HepG2 (cell line): Measurements from ENCODE around the gene CEACAM16. TPM values are rescaled to one million over a fixed set of nuclear protein-coding genes. Genes with fewer than 3 reads are reported as not detected.

Source experiments
- CBX5 ChIP-seq: sonication (generic); formaldehyde crosslinking; IDR thresholded peaks from 2 replicates; pipeline ENCODE4 v1.4.0; 2020; ENCODE audit warnings: missing genetic modification reagents, borderline replicate concordance
- DBP ChIP-seq: sonication (generic); formaldehyde crosslinking; IDR thresholded peaks from 2 replicates; pipeline ENCODE4 v1.4.0; 2020; ENCODE audit warnings: missing genetic modification reagents; ENCODE audit errors: not compliant biosample characterization
- E2F2 ChIP-seq: sonication (generic); formaldehyde crosslinking; IDR thresholded peaks from 2 replicates; pipeline ENCODE4 v1.4.0; 2020; ENCODE audit warnings: missing genetic modification reagents, borderline replicate concordance
- FOXA1 ChIP-seq, 2 experiments: fragments of 450-650 bp in 1 of 2; sonication (generic) in 1 of 2; formaldehyde crosslinking in 1 of 2; IDR thresholded peaks; 2 replicates each; pipeline versions ENCODE4 v1.4.0 to v1.6.1; 2016 to 2020; ENCODE audit warnings: missing genetic modification reagents in 1 of 2
- FOXO1 ChIP-seq: sonication (generic); formaldehyde crosslinking; IDR thresholded peaks from 2 replicates; pipeline ENCODE4 v1.4.0; 2020; ENCODE audit warnings: missing genetic modification reagents
- JARID2 ChIP-seq: sonication (generic); formaldehyde crosslinking; IDR thresholded peaks from 2 replicates; pipeline ENCODE4 v1.8.1; 2023; ENCODE audit warnings: missing genetic modification reagents, inconsistent platforms; ENCODE audit not compliant: insufficient replicate concordance
- JDP2 ChIP-seq: sonication (generic); formaldehyde crosslinking; IDR thresholded peaks from 2 replicates; pipeline ENCODE4 v1.8.1; 2022; ENCODE audit warnings: missing genetic modification reagents, borderline replicate concordance
- POLR2A ChIP-seq, 2 experiments: IDR thresholded peaks; 2 replicates each; pipeline ENCODE4 v1.6.1; 2011; ENCODE audit warnings: low read depth in 2 of 2, low read length in 2 of 2, mild to moderate bottlenecking in 1 of 2, moderate library complexity in 1 of 2; ENCODE audit not compliant: insufficient read depth in 1 of 2
- SIX4 ChIP-seq: sonication (generic); formaldehyde crosslinking; IDR thresholded peaks from 2 replicates; pipeline ENCODE4 v1.4.0; 2020; ENCODE audit warnings: missing genetic modification reagents
- SP1 ChIP-seq, 2 experiments: fragments of 450-650 bp in 1 of 2; sonication (generic) in 1 of 2; formaldehyde crosslinking in 1 of 2; IDR thresholded peaks; 2 replicates each; pipeline versions ENCODE4 v1.4.0 to v1.6.1; 2016 to 2020; ENCODE audit warnings: missing genetic modification reagents in 1 of 2
- ZKSCAN5 ChIP-seq: sonication (generic); formaldehyde crosslinking; IDR thresholded peaks from 2 replicates; pipeline ENCODE4 v1.5.1; 2020; ENCODE audit warnings: mild to moderate bottlenecking, missing genetic modification reagents
- ZMAT3 ChIP-seq: sonication (generic); formaldehyde crosslinking; conservative IDR thresholded peaks from 2 replicates; pipeline ENCODE4 v1.7.0; 2021; ENCODE audit warnings: missing genetic modification reagents
- ZNF550 ChIP-seq: sonication (generic); formaldehyde crosslinking; IDR thresholded peaks from 2 replicates; pipeline ENCODE4 v1.4.0; 2020; ENCODE audit warnings: mild to moderate bottlenecking, missing genetic modification reagents, borderline replicate concordance
- ZNF557 ChIP-seq: sonication (generic); formaldehyde crosslinking; IDR thresholded peaks from 2 replicates; pipeline ENCODE4 v1.4.0; 2020; ENCODE audit warnings: missing genetic modification reagents
- ZNF574 ChIP-seq: sonication (generic); formaldehyde crosslinking; IDR thresholded peaks from 2 replicates; pipeline ENCODE4 v1.4.0; 2020; ENCODE audit warnings: missing genetic modification reagents
- ZNF607 ChIP-seq: sonication (generic); formaldehyde crosslinking; IDR thresholded peaks from 2 replicates; pipeline ENCODE4 v1.5.1; 2020; ENCODE audit warnings: missing genetic modification reagents, mild to moderate bottlenecking, borderline replicate concordance
- ZNF639 ChIP-seq: conservative IDR thresholded peaks from 2 replicates; pipeline ENCODE4 v1.6.1; 2018; ENCODE audit warnings: missing genetic modification reagents
- ZNF7 ChIP-seq: IDR thresholded peaks from 2 replicates; pipeline ENCODE4 v1.6.1; 2016; ENCODE audit warnings: missing biosample characterization, missing genetic modification reagents
- ZNF775 ChIP-seq: sonication (generic); formaldehyde crosslinking; IDR thresholded peaks from 2 replicates; pipeline ENCODE4 v1.4.0; 2020; ENCODE audit warnings: missing genetic modification reagents, mild to moderate bottlenecking, moderate library complexity, borderline replicate concordance
- ZNF839 ChIP-seq: sonication (generic); formaldehyde crosslinking; IDR thresholded peaks from 2 replicates; pipeline ENCODE4 v1.4.0; 2020; ENCODE audit warnings: missing genetic modification reagents, mild to moderate bottlenecking, borderline replicate concordance
- polyA plus RNA-seq, 8 experiments: library from polyadenylated mRNA; depleted of rRNA in 3 of 8; stranded (reverse) in 7 of 8; unstranded in 1 of 8; fragments of >200 nt; fragmentation: Illumina TruSeq in 4 of 8; extraction: Trizol in 4 of 8; gene quantifications; 2 replicates each; pipeline versions ENCODE4 v1.2.1 to v1.2.3, GENCODE V29; 2011 to 2016; ENCODE audit warnings: low read depth in 4 of 8, missing spikeins in 1 of 8, mixed read lengths in 1 of 8; ENCODE audit not compliant: insufficient read depth in 1 of 8
- total RNA-seq, 5 experiments: library from RNA; depleted of rRNA; stranded (reverse); fragments of >200 nt; fragmentation: Illumina TruSeq; extraction: Trizol; gene quantifications; 2 replicates each; pipeline ENCODE4 v1.2.3, GENCODE V29; 2016; ENCODE audit warnings: low read depth in 1 of 5
- TF ChIP-seq, protein P1 (sequence below): sonication (generic); formaldehyde crosslinking; IDR thresholded peaks from 2 replicates; pipeline ENCODE4 v1.4.0; 2020; ENCODE audit warnings: mild to moderate bottlenecking, missing genetic modification reagents
- TF ChIP-seq, protein P2 (sequence below): IDR thresholded peaks from 2 replicates; pipeline ENCODE4 v1.6.1; 2012; ENCODE audit warnings: inconsistent platforms

The CEACAM16 gene
- total and polyA plus RNA-seq, 2 of the 13 experiments (the other 11 are each of a cell fraction or from before 2014, with no cell fraction given): not detected

DNA sequence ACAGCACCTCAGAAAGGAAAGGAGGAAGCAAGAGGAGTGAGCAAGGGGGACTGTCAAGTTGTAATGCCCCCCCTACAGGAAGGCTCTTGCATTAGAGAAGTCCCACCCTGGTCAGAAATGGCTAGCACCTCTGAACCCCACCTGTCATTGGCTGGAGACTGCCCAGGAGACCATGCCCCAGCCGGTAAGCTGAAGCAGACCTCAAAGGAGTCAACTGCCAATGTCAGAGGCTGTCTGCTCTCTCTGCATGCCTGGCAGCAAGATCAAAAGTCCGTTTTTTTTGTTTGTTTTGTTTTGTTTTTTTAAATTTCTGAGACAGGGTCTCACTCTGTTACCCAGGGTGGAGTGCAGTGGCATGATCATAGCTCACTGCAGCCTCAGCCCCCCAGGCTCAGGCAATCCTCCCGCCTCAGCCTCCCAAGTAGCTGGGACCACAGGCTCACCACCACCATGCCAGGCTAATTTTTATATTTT, 41.4 kb downstream of the CEACAM16 start (continued):
- TF ChIP-seq ZNF574: no peak
- no peak for TF ChIP-seq ZKSCAN5 (CRISPR knock-in tag)
- no peak for TF ChIP-seq JARID2
- TF ChIP-seq ZNF7 (CRISPR knock-in tag): no peak
- no peak for TF ChIP-seq ZNF557 (CRISPR knock-in tag)
- TF ChIP-seq E2F2 (CRISPR knock-in tag): no peak
- no peak for TF ChIP-seq ZNF607 (CRISPR knock-in tag)
- no peak for TF ChIP-seq POLR2A (IDR thresholded peaks at IDR 0.05; ENCODE audit: insufficient read depth in 1 of 2, low read depth in 2 of 2, low read length in 2 of 2)
- no peak for TF ChIP-seq ZNF550
- no peak for TF ChIP-seq SIX4 (CRISPR knock-in tag)
- no peak for TF ChIP-seq FOXO1
- TF ChIP-seq ZNF839 (CRISPR knock-in tag): no peak
- TF ChIP-seq, protein P1, sequence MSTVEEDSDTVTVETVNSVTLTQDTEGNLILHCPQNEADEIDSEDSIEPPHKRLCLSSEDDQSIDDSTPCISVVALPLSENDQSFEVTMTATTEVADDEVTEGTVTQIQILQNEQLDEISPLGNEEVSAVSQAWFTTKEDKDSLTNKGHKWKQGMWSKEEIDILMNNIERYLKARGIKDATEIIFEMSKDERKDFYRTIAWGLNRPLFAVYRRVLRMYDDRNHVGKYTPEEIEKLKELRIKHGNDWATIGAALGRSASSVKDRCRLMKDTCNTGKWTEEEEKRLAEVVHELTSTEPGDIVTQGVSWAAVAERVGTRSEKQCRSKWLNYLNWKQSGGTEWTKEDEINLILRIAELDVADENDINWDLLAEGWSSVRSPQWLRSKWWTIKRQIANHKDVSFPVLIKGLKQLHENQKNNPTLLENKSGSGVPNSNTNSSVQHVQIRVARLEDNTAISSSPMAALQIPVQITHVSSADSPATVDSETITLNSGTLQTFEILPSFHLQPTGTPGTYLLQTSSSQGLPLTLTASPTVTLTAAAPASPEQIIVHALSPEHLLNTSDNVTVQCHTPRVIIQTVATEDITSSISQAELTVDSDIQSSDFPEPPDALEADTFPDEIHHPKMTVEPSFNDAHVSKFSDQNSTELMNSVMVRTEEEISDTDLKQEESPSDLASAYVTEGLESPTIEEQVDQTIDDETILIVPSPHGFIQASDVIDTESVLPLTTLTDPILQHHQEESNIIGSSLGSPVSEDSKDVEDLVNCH: no peak
- TF ChIP-seq ZNF639 (CRISPR knock-in tag): no peak
- no peak for TF ChIP-seq DBP (CRISPR knock-in tag)
- no peak for TF ChIP-seq SP1 (IDR thresholded peaks at IDR 0.05)
- TF ChIP-seq SP1 (CRISPR knock-in tag; IDR thresholded peaks at IDR 0.05): no peak
- no peak for TF ChIP-seq ZMAT3 (CRISPR knock-in tag)
- TF ChIP-seq ZNF775 (CRISPR knock-in tag): no peak
- TF ChIP-seq FOXA1 (IDR thresholded peaks at IDR 0.05): no peak
- no peak for TF ChIP-seq FOXA1 (CRISPR knock-in tag; IDR thresholded peaks at IDR 0.05)
- TF ChIP-seq, protein P2, sequence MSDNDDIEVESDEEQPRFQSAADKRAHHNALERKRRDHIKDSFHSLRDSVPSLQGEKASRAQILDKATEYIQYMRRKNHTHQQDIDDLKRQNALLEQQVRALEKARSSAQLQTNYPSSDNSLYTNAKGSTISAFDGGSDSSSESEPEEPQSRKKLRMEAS: no peak
- TF ChIP-seq JDP2 (CRISPR knock-in tag): no peak
- no peak for TF ChIP-seq CBX5 (CRISPR knock-in tag)
